ENCODE results near the gene DEPDC5.

GRCh38 chr22:31881865-31882264 lies 128.0 kb downstream of the DEPDC5 start:
- no peak for TF ChIP-seq CTCF (conservative IDR thresholded peaks at IDR 0.05)
- no peak for TF ChIP-seq EZH2 (IDR thresholded peaks at IDR 0.05; ENCODE audit: low read depth)

All from PC-9 (cell line).